Colonic mucosa (tissue), 4 donors: ENCODE data around the gene WNT7B. TPM values are rescaled to one million over a fixed set of nuclear protein-coding genes. Genes with fewer than 3 reads are reported as not detected.

Source experiments
- DNase-seq: peaks from one replicate; pipeline ENCODE4 v3.0.0-alpha.2; 2020
- H3K27ac ChIP-seq: fragments of 200-600 bp; one replicate; pipeline ENCODE4 v1.8.0; 2021
- H3K27me3 ChIP-seq: fragments of 200-600 bp; one replicate; pipeline ENCODE4 v1.8.0; 2021
- H3K36me3 ChIP-seq: fragments of 200-600 bp; one replicate; pipeline ENCODE4 v1.8.0; 2021
- H3K4me1 ChIP-seq: fragments of 200-600 bp; one replicate; pipeline ENCODE4 v1.8.0; 2021; ENCODE audit warnings: mild to moderate bottlenecking
- H3K4me3 ChIP-seq: fragments of 200-600 bp; one replicate; pipeline ENCODE4 v1.8.0; 2021
- H3K9ac ChIP-seq, 2 donors: one replicate each; pipeline ENCODE4 v1.7.0; 2013; ENCODE audit warnings: control low read depth in 2 of 2, low read depth in 2 of 2, low read length in 2 of 2
- H3K9me3 ChIP-seq: fragments of 200-600 bp; one replicate; pipeline ENCODE4 v1.8.0; 2021
- CTCF ChIP-seq: fragments of 200-600 bp; IDR thresholded peaks from one replicate; pipeline ENCODE4 v1.8.0; 2022; ENCODE audit warnings: antibody characterized with exemption, mild to moderate bottlenecking
- intact Hi-C: fragments of 100-400 bp; cut with DNase I; formaldehyde crosslinking; loops from one replicate; pipeline ENCODE4 v1.14.1; 2022
- total RNA-seq, 2 donors: library from RNA; stranded (reverse); fragmentation: NEBNext Ultra II Directional in 1 of 2; extraction: Animal tissue kit (Norgen Biotek cat#: 25700) in 1 of 2; gene quantifications; one replicate each; pipeline ENCODE4 v1.2.1, GENCODE V29; 2021
- donor health status: healthy.
- donor health status: DM: no; HTN: no; CAD: no.
- donor health status: DM: no; HTN: no; CAD: no.

WNT7B gene
- total RNA-seq, 2 donors from 2014 or later, result 0.12 TPM; not detected in 1

GRCh38 chr22:45877036-45877380 is 100.0 kb downstream of the WNT7B start:
- no peak overlapping the region for H3K9ac ChIP-seq
- intact Hi-C loops, result no loop called here
- no peaks in the 10 kb centered on the region for H3K9me3 ChIP-seq
- H3K27ac ChIP-seq, result no peak overlapping the region
- H3K27me3 ChIP-seq, result peaks cover 29% of the 10 kb centered on the region
- no peaks in the 10 kb centered on the region for H3K4me1 ChIP-seq
- H3K36me3 ChIP-seq, result no peaks in the 10 kb centered on the region
- no peak for TF ChIP-seq CTCF
- DNase-seq, result no peak
- no peak overlapping the region for H3K4me3 ChIP-seq

GRCh38 chr22:45876136-45877035 is 100.6 kb downstream of the WNT7B start:
- Histone ChIP-seq H3K27ac (no peak overlapping the region), H3K4me1 (no peaks in the 10 kb centered on the region), H3K36me3 (no peaks in the 10 kb centered on the region), H3K4me3 (no peak overlapping the region), H3K9me3 (no peaks in the 10 kb centered on the region), H3K27me3 (peaks cover 23% of the 10 kb centered on the region), H3K9ac (no peak overlapping the region)
- no peak for TF ChIP-seq CTCF
- intact Hi-C loops, result no loop called here
- no peak for DNase-seq

- TF ChIP-seq CTCF, result no peak
- H3K27me3 ChIP-seq, result peaks cover 19% of the 10 kb centered on the region
- intact Hi-C loops, result no loop called here
Observed at GRCh38 chr22:45872659-45873263, 104.2 kb downstream of the WNT7B start.

GRCh38 chr22:45871721-45872120 is 105.2 kb downstream of the WNT7B start:
- no peak for TF ChIP-seq CTCF
- no peak for DNase-seq
- Histone ChIP-seq H3K9ac (no peak overlapping the region), H3K4me1 (no peaks in the 10 kb centered on the region), H3K9me3 (no peaks in the 10 kb centered on the region), H3K27ac (no peak overlapping the region), H3K36me3 (no peaks in the 10 kb centered on the region), H3K4me3 (no peak overlapping the region), H3K27me3 (peaks cover 29% of the 10 kb centered on the region)
- intact Hi-C loops, result no loop called here

More at GRCh38 chr22:45872659-45873263, 104.2 kb downstream of the WNT7B start:
- Histone ChIP-seq H3K9me3 (no peaks in the 10 kb centered on the region), H3K36me3 (no peaks in the 10 kb centered on the region), H3K9ac (no peak overlapping the region), H3K27ac (no peak overlapping the region), H3K4me1 (no peaks in the 10 kb centered on the region), H3K4me3 (no peak overlapping the region)
- DNase-seq, result no peak

Other genes with a start within 250 kb of the WNT7B start
- 10 to 100 TPM; 59.8 to 74.8 TPM for gene PPARA, start 173.4 kb upstream of the WNT7B start, total RNA-seq